HepG2 (cell line): Measurements from ENCODE around the gene PRPSAP2.

ENCODE experiments used
- CBX2 ChIP-seq, 2 experiments: fragments of 200-600 bp in 1 of 2; sonication (generic); formaldehyde crosslinking in 1 of 2; IDR thresholded peaks; 2 replicates each; pipeline versions ENCODE4 v1.7.0 to v1.8.1; 2018 to 2022; ENCODE audit warnings: low read depth in 2 of 2, low read length in 1 of 2, mild to moderate bottlenecking in 1 of 2, missing genetic modification reagents in 1 of 2
- HOXA7 ChIP-seq: sonication (generic); formaldehyde crosslinking; IDR thresholded peaks from 2 replicates; pipeline ENCODE4 v1.8.1; 2022; ENCODE audit warnings: mild to moderate bottlenecking, missing genetic modification reagents, moderate library complexity

- no peak for TF ChIP-seq HOXA7 (CRISPR knock-in tag)
- TF ChIP-seq CBX2 (IDR thresholded peaks at IDR 0.05; ENCODE audit: low read depth, low read length), result no peak
- TF ChIP-seq CBX2 (CRISPR knock-in tag; IDR thresholded peaks at IDR 0.05; ENCODE audit: low read depth), result no peak
These were observed 92.4 kb downstream of the PRPSAP2 start for GRCh38 chr17:18950346-18950745.
